Heart left ventricle (tissue), 16 donors: ENCODE results near the gene OR2A25. TPM values are rescaled to one million over a fixed set of nuclear protein-coding genes. Genes with fewer than 3 reads are reported as not detected.
"Not testable (repeated sequence)": the region's sequence is repeated elsewhere in the genome, so short reads cannot be mapped to it uniquely, and the experiment has no call there.

Experiments
- ATAC-seq, 4 donors: fragments of 200-7000 bp; cut with Tn5 transposase; one replicate each; pipeline ENCODE4 v1.9.1; 2020 to 2022; ENCODE audit warnings: moderate library complexity in 4 of 4, mild to moderate bottlenecking in 3 of 4, moderate number of reproducible peaks in 1 of 4
- DNase-seq, 5 donors: peaks; one replicate each; pipeline ENCODE4 v3.0.0-alpha.2; 2020
- H3K27ac ChIP-seq, 12 donors: fragments of 200-600 bp; sonication (generic) in 4 of 12; one replicate each; pipeline versions ENCODE4 v1.5.0 to v1.8.0; 2016 to 2022; ENCODE audit warnings: mild to moderate bottlenecking in 2 of 12
- H3K27me3 ChIP-seq, 9 donors: fragments of 200-600 bp; sonication (generic) in 2 of 9; one replicate each; pipeline versions ENCODE4 v1.5.1 to v1.8.0; 2016 to 2022; ENCODE audit warnings: mild to moderate bottlenecking in 3 of 9
- H3K36me3 ChIP-seq, 9 donors: fragments of 200-600 bp; sonication (generic) in 2 of 9; one replicate each; pipeline versions ENCODE4 v1.5.0 to v1.8.0; 2018 to 2022; ENCODE audit warnings: mild to moderate bottlenecking in 2 of 9
- H3K4me1 ChIP-seq, 12 donors: fragments of 200-600 bp; sonication (generic) in 4 of 12; one replicate each; pipeline versions ENCODE4 v1.5.0 to v1.8.0; 2016 to 2022; ENCODE audit warnings: mild to moderate bottlenecking in 3 of 12
- H3K4me3 ChIP-seq, 12 donors: fragments of 200-600 bp; sonication (generic) in 4 of 12; one replicate each; pipeline versions ENCODE4 v1.5.0 to v1.8.0; 2017 to 2022; ENCODE audit warnings: mild to moderate bottlenecking in 9 of 12, moderate library complexity in 4 of 12
- H3K9me3 ChIP-seq, 12 donors: fragments of 200-600 bp; sonication (generic) in 4 of 12; one replicate each; pipeline versions ENCODE4 v1.5.0 to v1.8.0; 2016 to 2022; ENCODE audit warnings: mild to moderate bottlenecking in 1 of 12
- POLR2A ChIP-seq, 2 donors: fragments of 450-650 bp; IDR thresholded peaks; one replicate each; pipeline ENCODE4 v1.6.1; 2017; ENCODE audit warnings: antibody characterized with exemption in 2 of 2, mild to moderate bottlenecking in 2 of 2, moderate library complexity in 2 of 2
- WGBS, 4 donors: extraction: QIAGEN DNeasy Blood & Tissue Kit in 2 of 4; methylation state at CpG; one replicate each; pipeline versions ENCODE4 v1.1.5 to v1.1.7; 2013 to 2018; 5-methylcytosine and 5-hydroxymethylcytosine counted together
- intact Hi-C, 10 donors: fragments of 100-400 bp; cut with DNase I; formaldehyde crosslinking; loops; one replicate each; pipeline versions ENCODE4 v1.11.1 to v1.14.2; 2022
- polyA plus RNA-seq, 2 donors: library from polyadenylated mRNA; stranded (reverse); fragments of 200-250 nt; gene quantifications; one replicate each; pipeline ENCODE4 v1.2.3, GENCODE V29; 2013
- total RNA-seq, 9 donors: library from RNA; depleted of rRNA in 2 of 9; stranded (reverse); fragments of >200 nt in 2 of 9; fragmentation: NEBNext Ultra II Directional in 3 of 9; extraction: Animal tissue kit (Norgen Biotek cat#: 25700) in 3 of 9; gene quantifications; one replicate each; pipeline versions ENCODE4 v1.1.0 to v1.2.4, GENCODE V29; 2016 to 2023
- TF ChIP-seq, protein P1 (sequence below), 12 donors: fragments of 200-600 bp; sonication (generic) in 4 of 12; IDR thresholded peaks; one replicate each; pipeline versions ENCODE4 v1.5.0 to v1.8.0; 2018 to 2022; ENCODE audit warnings: antibody characterized with exemption in 12 of 12, mild to moderate bottlenecking in 5 of 12
- donor health status: ischemic (EF 13 %, LVEDD 7.1; RV severe dilation, severe dysfunction).
- donor health status: healthy with polysubstance abuse.
- donor health status: DM: no; HTN: yes; CAD: no.
- donor health status: DM: no; HTN: no; CAD: no.
- donor health status: ischemic (EF 25% LVEDD 6.9; RV normal size, moderate dysfunction).
- donor health status: ischemic (EF 25% LVEDD 5.7; RV mildly dilated, moderate dysfunction).
- donor health status: healthy.
- donor health status: DM: yes; HTN: yes; CAD: no.
- donor health status: ischemic (EF 35%, LVEDD 5.7; RV mildly dilated, moderate dysfunction).
- donor health status: nonischemic (EF 11% LVEDD 7.7; RV severe dilation, severe dysfunction).
- donor health status: DM: yes; HTN: yes; CAD: no.
- donor health status: PGD.
- donor health status: ischemic (EF 29% LVEDD 5.4; RV normal size, mild dysfunction).
- donor health status: nonischemic (EF 23%, LVEDD 6.1; RV moderate dilation, normal function).

The OR2A25 gene
- total and polyA plus RNA-seq, 11 donors = not detected

DNA sequence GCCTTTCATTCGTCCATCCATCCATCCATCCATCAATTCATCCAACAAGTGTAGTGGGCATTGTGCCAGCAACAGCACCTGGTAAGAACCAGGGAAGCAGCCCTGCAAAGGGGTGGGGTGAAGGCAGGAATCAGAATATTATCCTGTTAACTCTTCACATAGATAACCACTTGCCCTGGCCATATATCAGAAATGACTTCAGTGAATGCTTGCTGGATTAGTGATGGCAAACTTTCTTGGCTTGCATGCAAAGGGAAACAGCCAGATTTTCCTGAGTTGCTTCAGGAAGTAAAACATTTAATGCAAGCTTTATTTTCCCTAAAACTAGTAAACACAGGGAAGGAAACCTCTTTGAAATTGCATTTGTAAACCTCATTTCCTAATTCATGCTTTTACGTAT, 20.1 kb upstream of the OR2A25 start:
- ATAC-seq = no peak
- WGBS, 4 donors = 45 to 81% (median 58%) methylated on average over 2 of the region's 2 CpGs
- Histone ChIP-seq H3K27me3 (peaks cover 0 to 4% (median 0%) of the 10 kb centered on the region in 9 donors), H3K27ac (no peak overlapping the region), H3K9me3 (no peaks in the 10 kb centered on the region), H3K4me1 (no peaks in the 10 kb centered on the region), H3K4me3 (no peak overlapping the region), H3K36me3 (no peaks in the 10 kb centered on the region)
- no peak for DNase-seq
- no peak for TF ChIP-seq POLR2A (IDR thresholded peaks at IDR 0.05)
- TF ChIP-seq, protein P1, sequence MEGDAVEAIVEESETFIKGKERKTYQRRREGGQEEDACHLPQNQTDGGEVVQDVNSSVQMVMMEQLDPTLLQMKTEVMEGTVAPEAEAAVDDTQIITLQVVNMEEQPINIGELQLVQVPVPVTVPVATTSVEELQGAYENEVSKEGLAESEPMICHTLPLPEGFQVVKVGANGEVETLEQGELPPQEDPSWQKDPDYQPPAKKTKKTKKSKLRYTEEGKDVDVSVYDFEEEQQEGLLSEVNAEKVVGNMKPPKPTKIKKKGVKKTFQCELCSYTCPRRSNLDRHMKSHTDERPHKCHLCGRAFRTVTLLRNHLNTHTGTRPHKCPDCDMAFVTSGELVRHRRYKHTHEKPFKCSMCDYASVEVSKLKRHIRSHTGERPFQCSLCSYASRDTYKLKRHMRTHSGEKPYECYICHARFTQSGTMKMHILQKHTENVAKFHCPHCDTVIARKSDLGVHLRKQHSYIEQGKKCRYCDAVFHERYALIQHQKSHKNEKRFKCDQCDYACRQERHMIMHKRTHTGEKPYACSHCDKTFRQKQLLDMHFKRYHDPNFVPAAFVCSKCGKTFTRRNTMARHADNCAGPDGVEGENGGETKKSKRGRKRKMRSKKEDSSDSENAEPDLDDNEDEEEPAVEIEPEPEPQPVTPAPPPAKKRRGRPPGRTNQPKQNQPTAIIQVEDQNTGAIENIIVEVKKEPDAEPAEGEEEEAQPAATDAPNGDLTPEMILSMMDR (IDR thresholded peaks at IDR 0.05) = no peak
- intact Hi-C loops = no loop called here

DNA sequence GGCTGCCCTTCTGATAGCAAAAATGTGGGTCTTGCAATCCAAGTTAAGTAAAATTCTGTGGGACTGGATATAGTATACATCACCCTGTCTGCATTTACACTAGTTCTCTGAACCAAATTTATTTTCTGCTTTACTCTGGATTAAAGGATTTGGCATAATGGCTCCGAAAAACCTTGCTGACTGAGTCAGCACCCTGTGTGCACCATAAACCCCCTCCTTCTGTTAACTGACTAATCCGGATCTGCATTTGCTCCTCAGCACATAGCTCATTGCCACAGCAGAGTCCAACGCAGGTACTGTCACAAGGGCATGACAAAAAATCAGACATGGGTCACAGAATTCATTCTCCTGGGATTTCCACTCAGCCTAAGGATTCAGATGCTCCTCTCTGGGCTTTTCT, 19.5 kb upstream of the OR2A25 start:
- Histone ChIP-seq H3K4me3 (no peak overlapping the region), H3K27ac (no peak overlapping the region), H3K4me1 (no peaks in the 10 kb centered on the region), H3K36me3 (no peaks in the 10 kb centered on the region), H3K27me3 (peaks cover 0 to 4% (median 0%) of the 10 kb centered on the region in 9 donors), H3K9me3 (no peaks in the 10 kb centered on the region)
- intact Hi-C loops = no loop called here
- no peak for TF ChIP-seq POLR2A (IDR thresholded peaks at IDR 0.05)
- TF ChIP-seq, protein P1 (IDR thresholded peaks at IDR 0.05) = no peak
- no peak for DNase-seq
- no peak for ATAC-seq
- 74 to 81% (median 77%) methylated on average over 3 of the region's 3 CpGs for whole genome bisulfite sequencing, 4 donors

DNA sequence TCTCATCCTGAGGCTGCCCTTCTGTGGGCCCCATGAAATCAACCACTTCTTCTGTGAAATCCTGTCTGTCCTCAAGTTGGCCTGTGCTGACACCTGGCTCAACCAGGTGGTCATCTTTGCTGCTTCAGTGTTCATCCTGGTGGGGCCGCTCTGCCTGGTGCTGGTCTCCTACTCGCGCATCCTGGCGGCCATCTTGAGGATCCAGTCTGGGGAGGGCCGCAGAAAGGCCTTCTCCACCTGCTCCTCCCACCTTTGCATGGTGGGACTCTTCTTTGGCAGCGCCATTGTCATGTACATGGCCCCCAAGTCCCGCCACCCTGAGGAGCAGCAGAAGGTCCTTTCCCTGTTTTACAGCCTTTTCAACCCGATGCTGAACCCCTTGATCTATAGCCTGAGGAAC, 18.7 kb upstream of the OR2A25 start:
- 87 to 92% (median 92%) methylated on average over 8 of the region's 8 CpGs for WGBS, 4 donors
- H3K9me3 ChIP-seq, H3K4me3 ChIP-seq, DNase-seq, ATAC-seq, H3K4me1 ChIP-seq, H3K36me3 ChIP-seq, H3K27ac ChIP-seq, intact Hi-C loops, H3K27me3 ChIP-seq: not testable (repeated sequence)

DNA sequence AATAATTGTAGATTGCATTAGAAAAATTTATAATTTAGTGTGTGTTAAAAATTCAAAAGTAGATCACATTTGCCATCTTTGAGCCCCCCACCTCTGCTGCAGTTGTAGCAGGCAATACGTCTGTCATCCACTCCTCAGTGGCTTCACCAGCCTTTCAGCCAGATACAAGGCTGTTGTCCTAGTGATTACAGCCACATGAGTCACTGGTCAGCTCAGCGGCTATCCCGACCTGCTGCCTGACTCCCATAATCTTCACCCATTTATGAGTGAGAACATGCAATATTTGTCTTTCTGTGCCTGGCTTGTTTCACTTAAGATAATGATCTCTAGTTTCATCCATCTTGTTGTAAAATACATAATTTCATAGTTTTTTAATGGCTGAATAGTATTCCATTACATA, 11.7 kb upstream of the OR2A25 start:
- Histone ChIP-seq H3K9me3 (peaks cover 0 to 8% (median 0%) of the 10 kb centered on the region in 12 donors), H3K36me3 (no peaks in the 10 kb centered on the region), H3K27me3 (no peaks in the 10 kb centered on the region), H3K4me1 (no peaks in the 10 kb centered on the region), H3K27ac (no peak overlapping the region), H3K4me3 (no peak overlapping the region)
- TF ChIP-seq POLR2A (IDR thresholded peaks at IDR 0.05) = no peak
- TF ChIP-seq, protein P1 (IDR thresholded peaks at IDR 0.05) = no peak
- intact Hi-C loops = no loop called here
- WGBS, 4 donors = 55 to 78% (median 69%) methylated on average over 3 of the region's 3 CpGs
- ATAC-seq = no peak
- no peak for DNase-seq

DNA sequence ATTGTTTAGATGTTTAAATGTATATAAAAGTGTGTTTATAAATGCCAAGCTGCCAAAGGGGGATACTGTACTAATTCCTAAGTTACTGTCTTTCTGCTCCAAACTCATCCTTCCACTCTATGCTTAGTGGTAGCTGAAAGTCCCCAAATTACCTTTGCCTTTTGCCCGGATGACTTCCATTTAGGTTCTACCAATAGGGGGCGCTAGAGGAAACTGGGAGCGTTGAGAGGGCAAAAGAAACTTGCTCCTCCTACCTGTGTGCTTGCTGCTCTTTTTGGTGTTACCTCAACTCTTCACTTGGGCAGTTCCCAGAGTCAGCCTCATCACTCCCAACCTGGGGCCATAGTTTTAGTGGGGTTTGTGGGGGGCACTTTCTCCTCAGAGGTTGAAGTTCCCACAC, 5.9 kb upstream of the OR2A25 start:
- no peak overlapping the region for H3K4me3 ChIP-seq
- H3K9me3 ChIP-seq = peaks cover 0 to 9% (median 0%) of the 10 kb centered on the region in 12 donors
- no peaks in the 10 kb centered on the region for H3K4me1 ChIP-seq
- intact Hi-C loops = no loop called here
- ATAC-seq = no peak
- H3K36me3 ChIP-seq = no peaks in the 10 kb centered on the region
- 46 to 51% (median 47%) methylated on average over 3 of the region's 3 CpGs for WGBS, 4 donors
- DNase-seq = no peak
- TF ChIP-seq POLR2A (IDR thresholded peaks at IDR 0.05) = no peak
- TF ChIP-seq, protein P1 (IDR thresholded peaks at IDR 0.05) = peak in 1 of 12 donors; percentile 17
- H3K27me3 ChIP-seq = no peaks in the 10 kb centered on the region
- H3K27ac ChIP-seq = no peak overlapping the region
